Lung microvascular endothelial cell (primary cell): ENCODE results near the gene PAK1IP1. TPM values are rescaled to one million over a fixed set of nuclear protein-coding genes. Genes with fewer than 3 reads are reported as not detected.
"Not testable (repeated sequence)": the region's sequence is repeated elsewhere in the genome, so short reads cannot be mapped to it uniquely, and the experiment has no call there.

Source experiments
- DNase-seq, 2 donors: peaks; one replicate each; pipeline versions ENCODE4 v3.0.0 to v3.0.0-alpha.2; 2010; ENCODE audit warnings: low read depth in 2 of 2
- total RNA-seq: library from RNA; depleted of rRNA; stranded (reverse); fragments of >200 nt; gene quantifications from 2 replicates; pipeline ENCODE4 v1.2.1, GENCODE V29; 2014

The PAK1IP1 gene, protein sequence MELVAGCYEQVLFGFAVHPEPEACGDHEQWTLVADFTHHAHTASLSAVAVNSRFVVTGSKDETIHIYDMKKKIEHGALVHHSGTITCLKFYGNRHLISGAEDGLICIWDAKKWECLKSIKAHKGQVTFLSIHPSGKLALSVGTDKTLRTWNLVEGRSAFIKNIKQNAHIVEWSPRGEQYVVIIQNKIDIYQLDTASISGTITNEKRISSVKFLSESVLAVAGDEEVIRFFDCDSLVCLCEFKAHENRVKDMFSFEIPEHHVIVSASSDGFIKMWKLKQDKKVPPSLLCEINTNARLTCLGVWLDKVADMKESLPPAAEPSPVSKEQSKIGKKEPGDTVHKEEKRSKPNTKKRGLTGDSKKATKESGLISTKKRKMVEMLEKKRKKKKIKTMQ
- total RNA-seq: 7.6 and 9.5 TPM in 2 replicates

DNA sequence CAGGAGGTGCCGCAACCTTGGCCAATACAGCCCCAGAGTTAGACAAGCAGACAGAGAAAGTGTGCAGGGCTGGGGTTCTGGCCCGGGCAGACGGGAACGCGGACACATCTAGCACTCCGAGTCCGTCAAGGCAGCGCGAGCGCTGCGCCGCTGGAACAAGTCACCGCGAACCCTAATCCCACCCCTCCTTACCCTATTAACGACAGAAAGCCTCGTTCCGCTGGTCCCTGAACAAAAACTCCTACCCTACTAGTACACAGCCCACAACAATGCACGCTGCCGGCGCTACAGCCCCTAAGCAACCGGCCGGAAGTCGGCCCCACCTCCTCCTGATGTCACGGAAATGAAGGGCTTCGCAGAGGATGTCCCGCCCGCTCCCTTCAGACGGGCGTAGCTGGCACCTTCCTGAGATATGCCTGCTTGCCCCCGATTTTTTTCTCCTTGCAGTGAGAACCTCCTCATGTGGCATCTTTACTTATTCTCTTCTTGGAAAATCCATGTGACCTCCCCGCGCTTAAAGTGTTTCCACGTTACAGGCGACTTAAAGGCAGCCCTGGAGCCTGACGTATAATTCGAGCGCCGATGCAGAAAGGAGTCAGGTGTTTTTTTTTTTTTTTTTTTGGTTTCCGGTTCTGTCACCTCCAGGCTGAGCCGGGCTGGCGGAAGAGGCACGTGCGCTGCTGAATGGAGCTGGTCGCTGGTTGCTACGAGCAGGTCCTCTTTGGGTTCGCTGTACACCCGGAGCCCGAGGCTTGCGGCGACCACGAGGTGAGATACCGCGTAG, at the start of gene PAK1IP1, which contains the start of gene C6orf52:
Gene PAK1IP1 (plus strand): TSS at position 671 of the 784 bp plus-strand sequence. CDS start 14 bp downstream, at position 685.
Gene C6orf52 (minus strand): TSS at position 315 of the 784 bp plus-strand sequence. CDS start 7,066 bp downstream, outside the sequence.
- DNase-seq: peak; percentile 96

DNA sequence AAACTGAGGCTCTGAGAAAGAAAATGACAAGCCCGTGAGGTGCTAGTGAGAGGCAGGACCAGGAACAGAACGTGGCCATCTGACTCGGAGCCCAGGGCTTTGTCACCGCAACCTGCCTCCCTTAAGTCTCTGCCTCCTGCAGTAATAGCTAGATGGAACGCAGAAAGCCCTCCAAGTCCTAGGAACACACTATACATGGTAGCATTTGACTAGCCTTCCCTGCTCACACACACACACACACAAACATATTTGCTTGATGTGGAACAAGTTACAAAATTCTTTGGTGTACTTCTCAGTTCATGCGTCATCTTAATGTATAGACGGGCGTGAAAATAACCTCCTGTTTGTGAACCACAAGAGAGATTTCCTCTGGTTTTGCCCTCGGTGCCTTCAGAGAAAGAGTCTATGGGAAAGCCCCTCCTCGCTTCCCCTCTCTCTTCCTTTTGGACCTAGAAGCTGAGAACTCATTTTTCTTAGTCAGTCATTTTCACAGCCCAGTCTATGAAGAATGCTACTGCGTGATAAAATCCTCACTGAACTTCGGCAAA, 39.2 kb upstream of the PAK1IP1 start:
- no peak for DNase-seq

DNA sequence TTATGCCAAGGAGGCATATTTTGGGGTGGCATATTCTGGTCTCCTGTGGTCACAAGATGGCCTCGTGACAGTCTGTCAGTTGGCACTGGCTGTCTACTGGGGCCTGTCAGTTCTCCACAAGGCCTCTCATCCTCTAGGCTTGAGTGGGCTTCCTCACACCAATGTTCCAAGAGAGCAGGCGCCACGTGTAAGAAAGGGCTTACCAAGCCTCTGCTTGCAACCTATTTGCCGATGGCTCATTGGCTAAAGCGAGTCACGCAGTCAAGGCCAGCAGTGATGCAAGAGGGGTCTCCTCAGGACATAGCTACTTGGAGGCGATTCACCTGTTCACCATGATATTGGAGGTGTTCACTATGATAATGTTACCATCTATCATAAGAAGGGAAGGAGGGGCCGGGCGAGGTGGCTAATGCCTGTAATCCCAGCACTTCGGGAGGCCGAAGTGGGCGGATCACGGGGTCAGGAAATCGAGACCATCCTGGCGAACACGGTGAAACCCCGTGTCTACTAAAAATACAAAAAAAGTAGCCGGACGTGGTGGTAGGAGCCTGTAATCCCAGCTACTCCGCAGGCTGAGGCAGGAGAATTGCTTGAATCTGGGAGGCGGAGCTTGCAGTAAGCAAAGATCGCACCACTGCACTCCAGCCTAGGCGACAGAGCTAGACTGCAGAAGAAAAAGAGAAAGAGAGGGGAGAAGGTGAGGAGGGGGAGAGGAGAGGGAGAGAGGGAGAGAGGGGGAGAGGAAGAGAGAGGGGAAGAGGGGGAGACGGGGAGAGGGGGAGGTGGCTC, 35.7 kb upstream of the PAK1IP1 start:
- DNase-seq: no peak

DNA sequence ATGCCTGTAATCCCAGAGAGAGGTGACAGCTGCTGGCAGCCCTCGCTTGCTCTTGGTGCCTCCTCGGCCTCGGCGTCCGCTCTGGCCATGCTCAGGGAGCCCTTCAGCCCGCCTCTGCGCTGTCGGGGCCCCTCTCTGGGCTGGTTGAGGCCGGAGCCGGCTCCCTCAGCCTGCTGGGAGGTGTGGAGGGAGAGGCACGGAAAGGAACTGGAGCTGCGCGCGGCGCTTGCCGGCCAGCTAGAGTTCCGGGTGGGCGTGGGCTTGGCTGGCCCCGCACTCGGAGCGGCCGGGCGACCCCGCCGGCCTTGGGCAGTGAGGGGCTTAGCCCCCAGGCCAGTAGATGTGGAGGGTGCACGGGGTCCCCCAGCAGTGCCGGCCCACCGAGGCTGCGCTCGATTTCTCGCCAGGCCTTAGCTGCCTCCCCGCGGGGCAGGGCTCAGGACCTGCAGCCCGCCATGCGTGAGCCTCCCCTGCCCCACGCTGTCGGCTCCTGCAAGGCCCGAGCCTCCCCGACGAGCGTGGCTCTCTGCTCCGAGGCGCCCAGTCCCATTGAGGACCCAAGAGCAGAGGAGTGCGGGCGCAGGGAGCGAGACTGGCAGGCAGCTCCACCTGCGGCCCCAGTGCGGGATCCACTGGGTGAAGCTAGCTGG, 34.9 kb upstream of the PAK1IP1 start:
- DNase-seq: peak in 1 of 2 donors; percentile 23

DNA sequence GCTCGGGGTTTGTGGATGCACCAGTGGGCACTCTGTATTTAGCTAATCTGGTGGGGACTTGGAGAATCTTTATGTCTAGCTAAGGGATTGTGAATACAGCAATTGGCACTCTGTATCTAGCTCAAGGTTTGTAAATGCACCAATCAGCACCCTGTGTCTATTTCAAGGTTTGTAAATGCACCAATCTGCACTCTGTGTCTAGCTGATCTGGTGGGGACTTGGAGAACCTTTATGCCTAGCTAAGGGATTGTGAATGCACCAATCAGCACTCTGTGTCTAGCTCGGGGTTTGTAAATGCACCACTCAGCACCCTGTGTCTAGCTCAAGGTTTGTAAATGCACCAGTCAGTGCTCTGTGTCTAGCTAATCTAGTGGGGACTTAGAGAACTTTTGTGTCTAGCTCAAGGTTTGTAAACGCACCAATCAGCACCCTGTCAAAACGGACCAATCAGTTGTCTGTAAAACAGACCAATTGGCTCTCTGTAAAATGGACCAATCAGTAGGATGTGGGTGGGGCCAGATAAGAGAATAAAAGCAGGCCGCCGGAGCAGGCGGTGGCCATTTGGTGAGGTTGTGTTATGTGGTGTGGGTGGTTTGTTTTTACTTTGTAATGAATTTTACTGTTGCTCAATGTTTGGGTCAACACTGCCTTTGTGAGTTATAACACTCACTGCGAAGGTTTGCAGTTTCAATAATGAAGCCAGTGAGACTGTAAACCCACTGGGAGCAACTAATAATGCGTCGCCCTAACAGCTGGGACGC, 34.2 kb upstream of the PAK1IP1 start:
- not testable (repeated sequence) for DNase-seq

DNA sequence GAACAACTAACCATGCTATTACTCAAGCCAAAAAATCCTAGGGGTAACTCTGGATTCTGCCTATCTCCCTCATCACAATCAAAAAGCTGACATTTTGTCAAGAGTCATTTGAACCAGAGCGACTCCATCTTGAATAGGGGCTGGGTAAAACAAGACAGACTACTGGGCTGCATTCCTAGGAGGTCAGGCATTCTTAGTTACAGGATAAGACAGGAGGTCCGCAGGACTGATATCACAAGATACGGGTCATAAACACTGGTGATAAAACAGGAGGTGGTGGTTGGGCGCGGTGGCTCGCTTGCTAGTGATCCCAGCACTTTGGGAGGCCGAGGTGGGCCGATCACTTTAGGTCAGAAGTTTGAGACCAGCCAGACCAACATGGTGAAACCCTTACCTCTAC, 32.6 kb upstream of the PAK1IP1 start:
- no peak for DNase-seq

DNA sequence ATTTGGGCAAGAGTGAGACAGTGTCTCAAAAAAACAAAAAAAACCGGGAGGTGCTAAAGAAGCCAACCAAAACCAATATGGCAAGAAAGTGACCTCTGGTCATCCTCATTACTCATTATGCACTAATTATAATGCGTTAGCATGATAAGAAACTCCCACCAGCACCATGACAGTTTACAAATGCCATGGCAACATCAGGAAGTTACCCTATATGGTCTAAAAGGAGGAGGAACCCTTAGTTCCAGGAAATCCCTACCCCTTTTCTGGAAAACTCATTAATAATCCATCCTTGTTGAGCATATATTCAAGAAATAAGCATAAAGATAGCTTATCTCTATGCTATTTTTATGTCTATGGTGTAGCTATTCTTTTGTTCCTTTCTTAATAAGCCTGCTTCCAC, 32.0 kb upstream of the PAK1IP1 start:
- DNase-seq: no peak

DNA sequence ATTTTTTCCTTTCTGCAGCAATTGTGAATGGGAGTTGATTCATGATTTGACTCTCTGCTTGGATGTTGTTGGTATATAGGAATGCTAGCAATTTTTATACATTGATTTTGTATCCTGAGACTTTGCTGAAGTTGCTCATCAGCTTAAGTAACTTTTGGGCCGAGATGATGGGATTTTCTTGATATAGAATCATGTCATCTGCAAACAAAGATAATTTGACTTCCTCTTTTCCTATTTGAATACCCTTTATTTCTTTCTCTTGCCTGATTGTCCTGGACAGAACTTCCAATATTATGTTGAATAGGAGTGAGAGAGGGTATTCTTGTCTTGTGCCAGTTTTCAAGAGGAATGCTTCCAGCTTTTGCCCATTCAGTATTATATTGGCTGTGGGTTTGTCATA, 29.2 kb upstream of the PAK1IP1 start:
- DNase-seq: not testable (repeated sequence)

DNA sequence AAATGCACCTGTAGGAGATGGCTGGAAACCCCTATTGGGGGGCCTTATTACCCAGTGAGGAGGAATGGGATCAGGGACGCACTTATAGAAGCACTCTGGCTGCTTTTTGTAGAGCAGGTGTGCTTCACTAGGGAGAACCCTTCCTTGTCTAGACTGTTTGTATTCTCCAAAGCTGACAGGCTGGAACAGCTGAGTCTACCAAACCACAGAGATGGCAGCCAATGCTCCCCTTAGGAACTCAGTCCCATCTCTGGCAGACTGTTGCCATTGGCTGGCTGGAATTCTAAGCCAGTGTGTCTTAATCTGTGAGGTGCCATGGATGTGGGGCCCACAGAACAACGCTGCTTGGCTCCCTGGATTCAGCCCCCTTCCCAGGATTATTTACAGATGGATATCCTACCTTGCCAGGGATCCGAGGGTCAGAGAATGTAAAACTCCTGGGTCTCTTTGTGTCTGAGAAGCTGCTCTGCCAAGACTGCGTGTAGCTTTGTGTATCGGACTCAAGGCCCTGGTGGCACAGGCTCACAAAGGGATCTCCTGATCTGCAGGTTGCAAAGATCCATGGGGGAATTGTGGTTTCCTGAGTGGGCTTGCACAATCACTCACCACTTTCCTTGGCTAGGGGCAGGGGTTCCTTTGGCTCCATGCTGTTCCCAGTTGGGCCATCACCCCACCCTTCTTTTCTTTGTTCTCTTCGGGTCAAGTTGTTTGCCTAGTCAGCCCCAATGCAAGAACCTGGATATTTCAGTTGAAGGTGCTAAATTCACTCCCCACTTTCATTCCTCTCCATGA, 26.4 kb upstream of the PAK1IP1 start:
- no peak for DNase-seq

DNA sequence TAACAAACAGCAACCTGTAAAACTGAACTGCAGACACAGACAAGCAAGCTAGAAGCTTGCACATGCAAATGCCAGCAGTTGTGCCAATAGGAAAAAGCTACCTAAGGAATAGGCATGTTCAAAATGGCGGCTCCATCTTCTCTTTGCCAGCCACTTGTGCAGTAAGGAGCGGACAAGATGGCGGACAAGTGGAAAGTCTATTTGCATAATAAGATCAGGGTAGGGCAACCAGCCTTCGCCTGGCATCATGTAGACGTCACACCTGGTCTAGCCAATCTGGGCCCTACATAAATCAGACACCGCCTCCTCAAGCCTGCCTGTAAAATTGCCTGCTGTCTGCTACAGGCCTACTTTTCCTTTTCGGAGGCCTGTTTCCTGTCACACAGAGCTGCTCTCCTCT, 18.4 kb upstream of the PAK1IP1 start:
- DNase-seq: no peak

DNA sequence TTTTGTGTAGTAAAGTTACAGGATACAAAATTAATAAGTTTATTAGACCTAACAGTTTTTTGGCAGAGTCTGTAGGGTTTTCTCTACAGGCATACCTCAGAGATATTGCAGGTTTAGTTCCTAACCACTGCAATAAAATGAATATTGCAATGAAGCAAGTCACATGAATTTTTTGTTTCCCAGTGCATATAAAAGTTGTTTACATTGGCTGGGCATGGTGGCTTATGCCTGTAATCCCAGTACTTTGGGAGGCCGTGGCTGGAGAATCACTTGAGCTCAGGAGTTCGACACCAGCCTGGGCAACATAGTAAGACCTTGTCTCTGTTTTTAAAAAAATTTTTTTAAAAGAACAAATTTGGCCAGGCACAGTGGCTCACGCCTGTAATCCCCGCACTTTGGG, 16.3 kb upstream of the PAK1IP1 start:
- DNase-seq: no peak

DNA sequence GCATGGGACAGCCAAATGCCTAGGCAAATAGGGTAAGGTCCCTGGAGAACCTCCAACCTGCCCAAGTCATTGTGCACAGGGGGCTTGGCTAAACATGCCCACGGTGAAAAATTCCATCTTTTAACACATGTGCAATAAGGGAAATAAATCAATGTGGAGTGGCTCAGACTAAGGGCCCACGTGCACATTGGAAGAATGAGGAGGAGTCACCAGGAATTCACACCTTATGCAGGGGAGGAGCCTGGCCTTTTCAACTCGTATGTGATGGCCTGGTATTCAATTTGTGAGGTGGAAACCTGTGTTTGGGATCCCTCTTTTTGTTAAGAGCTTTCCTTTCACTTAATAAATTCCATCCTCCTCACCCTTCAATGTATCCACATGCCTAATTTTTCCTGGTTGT, 13.0 kb upstream of the PAK1IP1 start:
- DNase-seq: no peak

DNA sequence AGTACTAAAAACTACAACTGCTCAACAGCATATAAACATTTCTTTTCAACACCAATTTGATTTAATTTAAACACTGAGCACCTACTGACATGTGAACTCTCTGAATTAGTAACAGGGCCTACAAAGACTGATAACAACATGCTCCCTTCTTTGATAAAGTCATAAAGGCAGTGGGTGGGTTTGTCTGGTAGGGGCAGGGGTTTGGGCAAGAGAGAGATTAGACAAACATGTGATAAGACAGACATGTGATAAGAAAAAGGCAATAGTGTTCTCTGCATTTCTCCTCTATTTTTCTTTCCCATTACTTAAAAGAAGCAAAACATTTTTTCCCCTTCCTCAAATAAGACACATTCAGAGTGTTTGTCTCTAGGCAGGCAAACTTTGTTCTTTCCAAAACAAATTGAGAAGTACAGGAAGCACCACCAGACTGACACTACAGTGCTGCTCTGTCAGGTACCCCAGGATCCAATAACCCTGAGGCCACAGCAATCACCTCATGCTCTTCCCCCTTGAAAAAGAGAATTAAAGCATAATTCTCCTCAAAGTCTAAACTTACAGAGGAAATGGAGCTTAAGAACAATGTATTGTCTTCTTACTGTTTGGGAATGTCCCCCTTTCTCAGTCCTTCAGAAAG, 12.3 kb upstream of the PAK1IP1 start:
- DNase-seq: no peak

DNA sequence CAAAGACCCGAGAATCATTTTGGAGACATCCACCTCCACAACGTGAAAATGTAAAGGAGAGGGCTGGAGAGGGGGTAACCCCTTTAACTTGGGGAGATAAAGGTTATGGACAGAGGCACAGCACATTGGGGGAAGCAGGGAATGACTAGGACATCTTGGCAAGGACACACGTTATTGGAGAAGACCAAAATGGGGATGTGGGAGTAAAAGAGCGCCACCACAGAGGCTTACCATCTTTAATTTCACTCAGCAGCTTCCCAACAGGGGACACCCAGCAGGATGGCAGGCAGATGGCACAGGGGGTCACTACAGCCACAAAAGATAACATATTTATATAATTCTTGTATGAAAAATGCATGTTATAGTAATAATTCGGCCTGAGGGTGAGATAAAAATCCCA, 10.2 kb upstream of the PAK1IP1 start:
- DNase-seq: no peak

DNA sequence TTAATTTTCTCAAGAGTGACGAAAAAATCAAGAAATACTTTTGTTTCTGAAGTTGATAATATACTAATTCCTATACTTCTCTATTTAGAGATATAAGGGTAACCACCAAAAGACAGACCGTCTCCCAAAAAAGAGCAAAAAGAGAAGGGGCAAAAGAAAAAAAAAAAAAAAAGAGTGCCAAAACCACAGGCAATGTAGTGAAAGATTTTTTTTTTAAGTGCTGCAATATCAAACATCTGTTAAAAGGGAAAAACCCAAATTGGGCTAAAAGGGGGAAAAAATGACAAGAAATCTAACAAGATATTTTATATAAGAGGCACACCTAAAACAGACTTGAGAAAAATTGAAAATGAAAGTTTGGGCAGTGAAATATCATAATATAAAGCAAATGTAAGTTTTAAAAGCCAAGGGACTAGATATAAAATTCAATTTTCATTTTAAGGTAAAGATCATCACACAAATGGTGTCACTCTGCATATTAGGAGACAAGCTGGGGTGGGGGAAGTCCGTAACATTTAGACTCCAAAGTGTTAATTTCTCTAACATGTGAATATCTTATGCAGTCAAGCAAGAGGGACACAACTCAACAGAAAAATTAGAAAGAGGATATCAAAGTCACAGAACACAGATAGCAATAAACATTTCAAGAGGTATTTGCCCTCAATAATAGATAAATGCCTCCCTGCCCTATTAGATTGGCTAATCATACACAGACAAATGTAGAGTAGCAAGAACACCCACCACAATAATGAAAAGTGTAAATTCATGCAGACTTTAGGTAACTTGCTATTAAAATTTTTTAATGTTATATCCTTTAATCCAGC, 9.5 kb upstream of the PAK1IP1 start:
- DNase-seq: no peak

DNA sequence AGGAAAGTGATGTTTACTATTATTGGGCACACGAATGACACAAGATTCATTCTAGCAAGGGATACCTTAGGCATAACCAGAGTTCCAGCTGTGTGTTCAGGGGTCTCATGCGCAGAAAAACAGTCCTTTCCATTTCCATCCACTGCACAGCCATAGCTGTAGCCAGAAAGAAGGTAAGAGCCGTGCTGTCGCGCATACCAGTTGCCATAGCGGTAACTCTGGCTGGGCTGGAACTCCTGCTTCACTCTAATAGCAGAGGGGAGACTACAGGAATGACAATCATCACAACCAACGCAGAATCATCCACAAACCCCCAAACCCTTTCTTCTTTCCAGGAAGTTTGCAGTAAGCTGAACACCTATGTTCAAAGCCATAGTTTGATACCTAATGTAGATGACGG, 7.9 kb upstream of the PAK1IP1 start:
- DNase-seq: no peak

DNA sequence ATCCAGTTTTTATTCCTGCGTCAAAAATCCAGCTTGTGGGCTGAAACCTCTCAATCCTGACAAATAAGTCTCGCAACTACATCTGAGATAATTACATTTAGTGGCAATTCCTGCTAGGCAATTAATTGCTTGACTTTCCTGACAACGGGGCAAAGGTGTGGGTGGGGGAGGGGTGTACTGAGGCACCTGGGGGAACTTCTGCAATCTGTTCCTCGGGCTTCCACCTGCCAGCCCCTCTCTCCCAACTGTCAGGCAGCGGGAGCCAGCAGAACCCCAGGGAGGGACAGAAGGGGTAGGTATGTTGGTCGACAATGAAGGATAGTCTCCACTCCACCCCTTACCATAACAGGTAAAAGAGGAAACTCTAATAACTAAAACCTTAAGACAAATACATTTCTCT, 7.2 kb upstream of the PAK1IP1 start:
- no peak for DNase-seq
